AG10803 (cell line): ENCODE results near the gene FBXW8.

ENCODE experiments used
- DNase-seq: peaks from one replicate; pipeline ENCODE4 v3.0.0; 2010; ENCODE audit warnings: low read depth
- H3K4me3 ChIP-seq: 2 replicates; pipeline ENCODE4 v1.5.1; 2011; ENCODE audit warnings: mild to moderate bottlenecking, low read length, control low read depth
- TF ChIP-seq, protein P1 (sequence below): conservative IDR thresholded peaks from 2 replicates; pipeline ENCODE4 v1.5.1; 2011; ENCODE audit warnings: mild to moderate bottlenecking, low read length, control low read depth, inconsistent platforms

The FBXW8 gene

DNA sequence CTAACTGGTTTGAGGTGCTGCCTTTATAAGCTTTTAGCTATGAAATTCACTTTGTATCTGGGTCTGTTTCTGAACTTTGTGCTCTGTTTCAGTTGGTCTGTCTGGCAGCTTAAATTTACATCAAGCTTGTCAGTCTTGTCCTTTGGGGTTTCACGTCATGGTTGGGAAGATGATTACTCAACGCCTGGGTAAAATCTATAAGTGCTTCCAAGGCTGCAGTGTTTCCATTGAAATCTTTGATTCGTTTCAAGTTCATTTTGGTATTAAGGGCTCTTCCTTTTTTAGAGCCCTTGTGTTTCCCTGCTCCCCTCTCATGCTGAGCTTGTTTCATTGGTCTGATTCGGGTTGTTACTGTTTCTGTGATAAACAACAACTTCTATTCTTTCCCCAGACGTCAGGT is 58.2 kb downstream of the FBXW8 start:
- no peak overlapping the region for H3K4me3 ChIP-seq
- no peak for DNase-seq
- TF ChIP-seq, protein P1, sequence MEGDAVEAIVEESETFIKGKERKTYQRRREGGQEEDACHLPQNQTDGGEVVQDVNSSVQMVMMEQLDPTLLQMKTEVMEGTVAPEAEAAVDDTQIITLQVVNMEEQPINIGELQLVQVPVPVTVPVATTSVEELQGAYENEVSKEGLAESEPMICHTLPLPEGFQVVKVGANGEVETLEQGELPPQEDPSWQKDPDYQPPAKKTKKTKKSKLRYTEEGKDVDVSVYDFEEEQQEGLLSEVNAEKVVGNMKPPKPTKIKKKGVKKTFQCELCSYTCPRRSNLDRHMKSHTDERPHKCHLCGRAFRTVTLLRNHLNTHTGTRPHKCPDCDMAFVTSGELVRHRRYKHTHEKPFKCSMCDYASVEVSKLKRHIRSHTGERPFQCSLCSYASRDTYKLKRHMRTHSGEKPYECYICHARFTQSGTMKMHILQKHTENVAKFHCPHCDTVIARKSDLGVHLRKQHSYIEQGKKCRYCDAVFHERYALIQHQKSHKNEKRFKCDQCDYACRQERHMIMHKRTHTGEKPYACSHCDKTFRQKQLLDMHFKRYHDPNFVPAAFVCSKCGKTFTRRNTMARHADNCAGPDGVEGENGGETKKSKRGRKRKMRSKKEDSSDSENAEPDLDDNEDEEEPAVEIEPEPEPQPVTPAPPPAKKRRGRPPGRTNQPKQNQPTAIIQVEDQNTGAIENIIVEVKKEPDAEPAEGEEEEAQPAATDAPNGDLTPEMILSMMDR, result no peak

DNA sequence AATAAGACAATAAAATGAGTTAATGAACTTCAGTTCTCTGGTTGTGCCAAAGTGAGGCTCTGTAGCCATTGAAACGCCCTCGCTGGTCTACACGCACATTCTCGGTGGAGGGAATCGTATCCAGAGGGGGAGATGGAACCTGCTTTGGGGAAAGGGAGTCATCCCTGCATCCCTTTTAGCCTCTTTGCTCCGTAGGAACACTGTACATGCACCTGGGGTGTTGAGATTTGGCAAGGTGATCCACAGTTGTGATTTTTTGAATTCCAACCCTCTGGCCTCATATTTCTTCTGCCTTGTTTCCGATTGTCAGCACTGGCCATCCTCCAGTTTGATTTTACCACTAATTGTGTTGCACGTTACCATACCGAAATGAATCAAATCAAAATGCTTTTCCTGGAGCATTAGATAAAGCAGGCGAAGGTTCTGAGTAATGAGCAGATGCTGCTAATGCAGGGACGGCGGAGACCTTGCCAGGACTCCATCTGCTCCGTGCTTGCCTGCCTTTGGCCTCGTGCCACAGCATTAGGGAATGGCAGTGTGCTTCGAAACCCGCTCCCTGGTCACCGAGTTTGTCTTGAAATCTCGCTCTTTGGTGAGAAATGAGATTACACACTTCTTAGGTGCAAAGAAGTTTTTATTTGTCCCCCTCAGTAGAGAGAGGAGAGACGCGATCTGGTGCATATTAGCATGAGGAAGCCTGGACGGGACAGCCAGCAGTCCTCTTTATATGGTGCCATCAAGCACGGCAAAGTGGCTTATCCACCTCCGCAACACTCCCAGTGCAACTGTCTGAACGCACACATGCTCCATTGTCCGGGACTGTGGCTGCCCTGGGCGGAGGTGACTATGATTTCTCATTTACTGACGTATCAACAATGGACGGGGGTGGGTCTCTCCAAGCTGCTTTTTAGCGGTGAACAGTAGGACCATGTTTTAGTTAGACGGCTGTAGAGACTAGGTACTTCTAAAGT is 59.1 kb downstream of the FBXW8 start:
- DNase-seq, result peak; percentile 82
- TF ChIP-seq, protein P1, result no peak
- H3K4me3 ChIP-seq, result no peak overlapping the region

DNA sequence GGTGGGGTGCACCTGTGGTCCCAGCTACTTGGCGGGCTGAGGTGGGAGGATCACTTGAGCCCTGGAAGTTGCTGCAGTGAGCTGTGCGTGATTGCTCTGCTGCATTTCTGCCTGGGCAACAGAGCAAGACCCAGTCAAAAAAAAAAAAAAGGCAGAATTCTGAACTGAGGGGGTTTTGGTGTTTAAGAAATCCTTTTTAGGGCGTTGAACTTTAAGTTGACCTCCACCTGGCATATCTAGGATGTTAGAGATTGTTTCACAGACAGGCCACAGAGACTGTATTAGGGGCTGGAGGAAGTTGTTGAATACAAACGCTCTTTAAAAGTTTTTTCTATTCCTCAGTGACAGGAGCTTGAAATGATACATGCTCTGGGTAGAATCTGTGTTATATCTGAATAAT is 60.5 kb downstream of the FBXW8 start:
- H3K4me3 ChIP-seq, result no peak overlapping the region
- TF ChIP-seq, protein P1, result no peak
- no peak for DNase-seq

DNA sequence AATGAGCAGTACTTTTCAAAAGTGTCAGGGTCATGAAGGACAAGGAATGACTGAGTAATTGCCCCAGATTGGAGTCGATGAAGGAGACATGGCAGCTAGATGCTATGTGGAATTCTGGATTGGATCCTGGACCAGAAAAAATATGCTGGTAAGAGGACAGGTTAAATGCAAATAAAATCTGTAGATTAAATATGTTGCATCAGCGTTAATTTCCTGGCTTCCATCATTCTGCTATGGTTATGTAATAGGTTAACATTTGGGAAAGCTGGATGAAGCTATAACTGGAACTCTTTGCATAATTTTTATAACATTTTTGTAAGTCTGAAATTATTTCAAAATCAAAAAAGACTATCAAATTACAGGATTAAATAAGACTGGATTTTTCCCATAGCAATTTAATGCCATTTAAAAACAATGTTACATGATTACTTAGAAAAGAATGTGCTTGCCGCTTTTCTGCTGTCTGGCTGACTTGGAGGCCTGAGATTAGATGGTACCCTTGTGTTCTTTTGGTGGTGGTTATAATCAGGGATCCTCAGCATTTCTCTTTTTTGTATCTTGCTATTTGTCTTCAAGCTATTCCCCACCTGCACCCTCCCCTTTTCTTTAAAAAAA is 65.1 kb downstream of the FBXW8 start:
- TF ChIP-seq, protein P1, result no peak
- H3K4me3 ChIP-seq, result no peak overlapping the region
- peak; percentile 52 for DNase-seq

DNA sequence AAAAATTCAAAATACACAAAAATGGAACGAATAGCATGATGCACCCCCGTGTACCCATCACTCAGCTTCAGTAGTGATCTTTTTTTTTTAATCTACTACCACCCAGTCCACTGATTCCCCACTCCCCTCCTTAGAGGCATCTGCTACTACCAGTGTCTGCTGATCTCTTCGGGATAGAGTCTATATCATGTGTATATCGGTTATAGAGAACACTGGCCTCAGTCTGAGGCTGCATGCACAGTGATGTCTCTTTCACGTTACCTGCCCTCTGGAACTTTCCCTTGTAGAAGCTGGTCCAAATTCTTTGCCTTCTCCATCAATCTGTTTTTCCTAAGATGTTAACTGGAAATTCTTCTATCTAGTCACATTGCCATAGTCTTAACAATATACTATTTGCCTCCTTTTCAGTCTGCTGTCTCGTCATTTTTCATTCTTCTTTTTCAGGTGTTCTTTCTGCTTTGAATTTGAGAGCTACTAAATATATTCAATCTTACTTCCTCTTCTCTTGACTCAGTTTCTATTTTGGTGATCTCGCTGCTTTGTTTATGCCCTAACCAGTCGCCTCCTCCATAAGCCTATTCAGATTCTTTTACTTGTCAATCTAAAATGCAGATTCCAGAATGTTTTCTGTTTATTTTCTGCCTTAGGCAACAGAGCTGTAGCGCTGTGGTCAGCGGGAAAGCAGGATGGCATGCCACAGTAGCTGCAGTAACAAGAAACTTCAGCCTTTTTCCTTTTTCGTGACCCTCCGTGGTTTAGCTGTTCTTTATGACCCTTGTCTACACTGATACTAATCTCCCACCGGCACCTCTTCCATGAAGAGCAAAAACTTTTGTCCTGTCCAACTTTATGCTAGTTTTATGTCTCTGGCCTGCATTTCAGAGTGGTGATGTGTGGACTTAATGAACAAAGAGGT is 67.0 kb downstream of the FBXW8 start:
- H3K4me3 ChIP-seq, result no peak overlapping the region
- DNase-seq, result no peak
- TF ChIP-seq, protein P1, result no peak

DNA sequence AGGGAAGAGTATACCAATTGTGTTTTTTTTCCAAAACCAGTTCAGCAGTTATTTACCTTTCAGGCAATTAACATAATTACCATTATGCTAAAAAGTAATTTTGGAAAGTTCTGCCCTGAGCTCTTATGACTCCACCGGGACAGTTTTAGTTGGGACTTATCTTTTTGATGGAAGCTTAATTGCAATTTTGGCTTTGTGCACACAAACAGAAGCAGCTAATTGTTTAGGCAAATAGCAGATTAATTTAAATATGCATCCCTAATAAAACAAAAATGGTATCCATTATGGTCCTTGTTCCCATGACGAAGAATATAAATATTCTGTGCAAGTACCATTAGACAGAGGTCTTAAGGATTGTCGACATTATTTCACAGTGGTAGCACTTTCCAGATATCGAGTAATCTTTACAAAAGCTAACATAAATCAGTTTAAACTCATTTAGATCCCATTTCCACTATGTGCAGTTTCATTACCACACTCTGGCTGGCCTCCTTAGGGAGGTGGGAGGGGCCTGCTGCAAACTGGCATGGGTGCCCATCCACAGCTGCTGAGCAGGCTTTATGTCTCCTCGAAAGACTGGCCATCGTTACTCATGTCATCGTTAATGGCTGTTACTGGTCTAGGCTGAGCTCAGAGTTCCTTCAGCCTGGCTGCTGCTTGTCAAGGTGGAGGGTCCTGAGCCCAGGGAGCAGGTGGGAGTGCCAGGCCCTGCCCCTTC is 68.2 kb downstream of the FBXW8 start:
- no peak overlapping the region for H3K4me3 ChIP-seq
- no peak for DNase-seq
- TF ChIP-seq, protein P1, result no peak
